Kidney (tissue), 14 donors: ENCODE measurements around the gene TFDP1. TPM values are rescaled to one million over a fixed set of nuclear protein-coding genes. Genes with fewer than 3 reads are reported as not detected.
"Not testable (repeated sequence)": the region's sequence is repeated elsewhere in the genome, so short reads cannot be mapped to it uniquely, and the experiment has no call there.

Source experiments
- DNase-seq, 5 donors: peaks; one replicate each; pipeline ENCODE4 v3.0.0-alpha.2; 2013 to 2020
- FAIRE-seq: peaks from 2 replicates; lab custom pipeline; 2012; peaks lifted over from hg19 to GRCh38; lab: Jason Lieb, UNC
- H3K27ac ChIP-seq, 2 donors: one replicate each; pipeline ENCODE4 v1.7.0; 2013; ENCODE audit warnings: low read depth in 2 of 2, low read length in 2 of 2, inconsistent platforms in 1 of 2
- H3K27me3 ChIP-seq: one replicate; pipeline ENCODE4 v1.7.1; 2013; ENCODE audit warnings: low read length, inconsistent platforms; ENCODE audit not compliant: control insufficient read depth, insufficient read depth
- H3K36me3 ChIP-seq, 3 donors: one replicate each; pipeline versions ENCODE4 v1.7.0 to v1.7.1; 2013; ENCODE audit warnings: low read length in 3 of 3, control low read depth in 1 of 3, inconsistent platforms in 1 of 3; ENCODE audit not compliant: insufficient read depth in 3 of 3, control insufficient read depth in 2 of 3
- H3K4me1 ChIP-seq, 3 donors: one replicate each; pipeline versions ENCODE4 v1.7.0 to v1.7.1; 2013; ENCODE audit warnings: low read length in 3 of 3, inconsistent platforms in 1 of 3, low read depth in 1 of 3; ENCODE audit not compliant: control insufficient read depth in 2 of 3, insufficient read depth in 2 of 3
- H3K4me3 ChIP-seq, 3 donors: one replicate each; pipeline versions ENCODE4 v1.7.0 to v1.8.1; 2013; ENCODE audit warnings: low read length in 3 of 3, control low read depth in 1 of 3, inconsistent platforms in 1 of 3
- H3K9ac ChIP-seq, 3 donors: one replicate each; pipeline versions ENCODE4 v1.7.0 to v1.7.1; 2013; ENCODE audit warnings: low read length in 3 of 3, control low read depth in 1 of 3, inconsistent platforms in 1 of 3
- H3K9me3 ChIP-seq, 3 donors: one replicate each; pipeline versions ENCODE4 v1.7.0 to v1.7.1; 2013; ENCODE audit warnings: low read length in 3 of 3, control low read depth in 1 of 3, inconsistent platforms in 1 of 3; ENCODE audit not compliant: control insufficient read depth in 2 of 3, insufficient read depth in 1 of 3
- intact Hi-C: fragments of 100-400 bp; cut with DNase I; formaldehyde crosslinking; loops from one replicate; pipeline ENCODE4 v1.11.1; 2022
- polyA plus RNA-seq: library from polyadenylated mRNA; stranded (reverse); fragments of 350-450 nt; fragmentation: Illumina TruSeq; extraction: RNeasy Lipid Tissue Mini Kit (QIAGEN cat#74804); gene quantifications from one replicate; pipeline ENCODE4 v1.2.3, GENCODE V29; 2014; ENCODE audit warnings: low read depth, low replicate concordance; ENCODE audit not compliant: insufficient read depth
- total RNA-seq: library from RNA; stranded (reverse); fragmentation: NEBNext Ultra II Directional; extraction: Animal tissue kit (Norgen Biotek cat#: 25700); gene quantifications from one replicate; pipeline ENCODE4 v1.2.1, GENCODE V29; 2021
- TF ChIP-seq, protein P1 (sequence below): IDR thresholded peaks from 3 replicates; pipeline ENCODE4 v1.5.1; 2012; ENCODE audit warnings: mild to moderate bottlenecking, moderate library complexity, borderline replicate concordance; ENCODE audit not compliant: insufficient read depth; ENCODE audit errors: extremely low read depth
- donor health status: control.
- donor health status: control.
- donor health status: control.
- donor health status: control.
- donor health status: control.
- donor health status: DM: yes; HTN: yes; CAD: no.
- donor health status: Normal renal cell carcinoma (clear cell type).

The TFDP1 gene
- total and polyA plus RNA-seq, 2 donors from 2014 or later: 33.8 to 46.9 TPM

DNA sequence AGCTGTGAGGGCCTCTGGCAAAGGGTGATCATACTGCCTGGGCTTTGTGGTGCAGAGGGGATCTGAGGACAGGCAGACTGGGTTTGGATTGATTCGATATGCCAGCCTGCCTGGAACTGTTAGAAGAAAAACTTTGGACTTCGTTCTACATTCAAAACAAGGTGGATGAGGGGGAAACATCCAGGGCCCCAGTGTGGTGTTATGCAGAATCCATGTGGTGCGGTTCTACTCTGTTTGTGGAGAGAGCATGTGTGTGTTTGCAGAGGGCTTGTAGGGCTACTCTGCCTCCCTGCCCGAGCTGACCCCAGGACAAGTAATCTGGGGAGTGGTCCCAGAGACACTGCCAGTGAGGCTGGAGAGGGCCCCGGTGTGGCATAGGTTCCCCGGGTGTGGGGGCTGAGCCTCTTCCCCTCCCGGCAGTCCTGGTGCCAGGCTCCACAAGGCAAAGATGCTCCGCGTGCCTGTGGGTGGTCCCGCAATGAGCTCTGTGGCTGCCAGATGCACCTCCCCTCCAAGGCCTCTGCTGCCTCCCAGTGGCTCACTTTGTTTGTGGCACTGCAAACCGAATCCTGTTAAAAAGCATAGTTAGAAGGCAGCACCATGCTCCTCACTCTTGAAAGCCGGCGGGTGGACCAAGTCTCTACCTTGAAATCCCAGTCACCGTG, 22.3 kb upstream of the TFDP1 start:
- Histone ChIP-seq H3K9me3 (no peaks in the 10 kb centered on the region), H3K27ac (no peak overlapping the region), H3K36me3 (no peaks in the 10 kb centered on the region), H3K9ac (no peak overlapping the region), H3K4me3 (no peak overlapping the region), H3K4me1 (peaks cover 0 to 2% (median 0%) of the 10 kb centered on the region in 3 donors), H3K27me3 (no peaks in the 10 kb centered on the region)
- TF ChIP-seq, protein P1, sequence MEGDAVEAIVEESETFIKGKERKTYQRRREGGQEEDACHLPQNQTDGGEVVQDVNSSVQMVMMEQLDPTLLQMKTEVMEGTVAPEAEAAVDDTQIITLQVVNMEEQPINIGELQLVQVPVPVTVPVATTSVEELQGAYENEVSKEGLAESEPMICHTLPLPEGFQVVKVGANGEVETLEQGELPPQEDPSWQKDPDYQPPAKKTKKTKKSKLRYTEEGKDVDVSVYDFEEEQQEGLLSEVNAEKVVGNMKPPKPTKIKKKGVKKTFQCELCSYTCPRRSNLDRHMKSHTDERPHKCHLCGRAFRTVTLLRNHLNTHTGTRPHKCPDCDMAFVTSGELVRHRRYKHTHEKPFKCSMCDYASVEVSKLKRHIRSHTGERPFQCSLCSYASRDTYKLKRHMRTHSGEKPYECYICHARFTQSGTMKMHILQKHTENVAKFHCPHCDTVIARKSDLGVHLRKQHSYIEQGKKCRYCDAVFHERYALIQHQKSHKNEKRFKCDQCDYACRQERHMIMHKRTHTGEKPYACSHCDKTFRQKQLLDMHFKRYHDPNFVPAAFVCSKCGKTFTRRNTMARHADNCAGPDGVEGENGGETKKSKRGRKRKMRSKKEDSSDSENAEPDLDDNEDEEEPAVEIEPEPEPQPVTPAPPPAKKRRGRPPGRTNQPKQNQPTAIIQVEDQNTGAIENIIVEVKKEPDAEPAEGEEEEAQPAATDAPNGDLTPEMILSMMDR: peak; percentile 74
- intact Hi-C loops: no loop called here
- no peak for FAIRE-seq
- peak; percentile 82 to 94 (median 89) for DNase-seq

DNA sequence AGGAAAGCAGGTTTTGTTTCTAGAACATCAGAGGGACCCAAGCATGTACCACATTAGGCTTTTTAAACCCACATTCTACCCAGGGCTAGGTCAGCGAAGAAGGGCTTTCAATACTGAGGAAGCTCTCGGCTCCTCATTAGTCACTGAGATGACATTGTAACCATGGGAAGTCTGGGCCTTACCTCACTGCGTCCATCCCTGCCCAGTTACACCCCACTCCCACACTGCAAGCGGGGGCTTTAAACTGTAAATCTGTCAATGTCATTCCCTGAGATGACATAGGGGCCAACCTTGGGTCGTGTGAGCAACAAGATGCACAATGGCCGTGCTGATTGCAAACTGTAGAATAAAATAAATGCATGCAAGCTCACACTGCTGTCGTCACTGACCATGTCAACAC, 21.7 kb upstream of the TFDP1 start:
- intact Hi-C loops: no loop called here
- Histone ChIP-seq H3K36me3 (no peaks in the 10 kb centered on the region), H3K4me1 (peaks cover 0 to 2% (median 0%) of the 10 kb centered on the region in 3 donors), H3K27me3 (no peaks in the 10 kb centered on the region), H3K27ac (no peak overlapping the region), H3K4me3 (no peak overlapping the region), H3K9ac (no peak overlapping the region), H3K9me3 (no peaks in the 10 kb centered on the region)
- DNase-seq: no peak
- TF ChIP-seq, protein P1: no peak
- no peak for FAIRE-seq

DNA sequence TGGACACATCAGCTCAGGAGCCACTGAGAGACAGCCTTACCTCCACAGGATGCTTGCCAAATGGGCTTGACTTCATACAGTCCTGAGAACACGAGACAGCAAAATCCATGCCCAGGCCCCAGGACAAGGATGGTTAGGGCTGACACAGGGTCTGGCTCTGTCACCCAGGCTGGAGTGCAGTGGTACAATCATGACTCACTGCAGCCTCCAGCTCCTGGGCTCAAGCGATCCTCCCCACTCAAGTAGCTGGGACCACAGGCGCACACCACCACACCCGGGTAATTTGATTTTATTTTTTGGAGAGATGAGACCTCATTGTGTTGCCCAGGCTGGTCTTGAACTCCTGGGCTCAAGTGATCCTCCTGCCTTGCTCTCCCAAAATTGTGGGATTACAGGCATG, 21.0 kb upstream of the TFDP1 start:
- H3K27me3 ChIP-seq, H3K27ac ChIP-seq, H3K4me1 ChIP-seq, H3K36me3 ChIP-seq, H3K9ac ChIP-seq, H3K9me3 ChIP-seq, H3K4me3 ChIP-seq, intact Hi-C loops, FAIRE-seq: not testable (repeated sequence)
- DNase-seq: peak in 1 of 5 donors; percentile 27

DNA sequence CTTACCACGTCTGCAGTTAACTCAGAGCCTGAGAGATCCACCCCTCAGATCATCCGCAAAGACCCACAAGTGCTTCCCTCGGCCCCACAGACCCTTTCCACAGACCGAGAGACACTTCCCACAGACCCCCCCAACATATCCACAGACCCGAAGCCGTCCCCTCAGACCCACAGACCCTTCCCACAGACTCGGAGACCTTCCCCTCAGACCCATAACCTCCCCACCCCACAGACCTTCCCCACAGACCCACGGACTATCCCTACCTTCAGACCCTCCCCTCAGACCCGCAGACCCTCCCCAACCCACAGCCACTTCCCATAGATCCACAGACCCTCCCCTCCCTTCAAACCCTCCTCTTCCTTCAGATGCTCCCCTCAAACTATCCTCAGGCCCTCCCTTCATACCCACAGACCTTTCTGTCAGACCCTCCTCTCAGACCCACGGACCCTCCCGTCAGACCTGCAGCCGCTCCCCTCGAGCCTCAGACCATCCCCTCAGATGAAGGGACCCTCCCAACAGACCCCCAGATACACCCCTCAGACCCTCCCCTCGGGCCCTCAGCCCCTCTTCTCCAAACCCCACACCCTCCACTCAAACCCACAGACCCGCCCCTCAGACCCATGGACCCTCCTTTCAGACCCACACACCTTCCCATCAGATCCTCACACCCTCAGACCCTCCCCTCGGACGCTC, 20.1 kb upstream of the TFDP1 start:
- Histone ChIP-seq H3K9me3 (no peaks in the 10 kb centered on the region), H3K9ac (no peak overlapping the region), H3K27me3 (no peaks in the 10 kb centered on the region), H3K36me3 (no peaks in the 10 kb centered on the region), H3K27ac (no peak overlapping the region), H3K4me3 (no peak overlapping the region), H3K4me1 (peaks cover 0 to 2% (median 0%) of the 10 kb centered on the region in 3 donors)
- TF ChIP-seq, protein P1: no peak
- no peak for FAIRE-seq
- peak in 2 of 5 donors; percentile 22 to 34 for DNase-seq
- intact Hi-C loops: no loop called here
